Sigmoid colon (tissue), 7 donors: ENCODE data around the gene DPP6. TPM values are rescaled to one million over a fixed set of nuclear protein-coding genes. Genes with fewer than 3 reads are reported as not detected.
A peak's percentile ranks its signal among the peaks of the same experiment; 100 is the strongest.

Experiments used
- DNase-seq: peaks from one replicate; pipeline ENCODE4 v3.0.0-alpha.2; 2019
- H3K27ac ChIP-seq, 4 donors: fragments of 200-600 bp; sonication (generic); one replicate each; pipeline ENCODE4 v1.5.1; 2016 to 2019; ENCODE audit warnings: mild to moderate bottlenecking in 1 of 4
- H3K27me3 ChIP-seq, 3 donors: fragments of 200-600 bp; sonication (generic); one replicate each; pipeline ENCODE4 v1.5.1; 2019; ENCODE audit warnings: mild to moderate bottlenecking in 1 of 3
- H3K36me3 ChIP-seq, 4 donors: fragments of 200-600 bp; sonication (generic); one replicate each; pipeline ENCODE4 v1.5.1; 2016 to 2019
- H3K4me1 ChIP-seq, 4 donors: fragments of 200-600 bp; sonication (generic); one replicate each; pipeline ENCODE4 v1.5.1; 2017 to 2019
- H3K4me3 ChIP-seq, 4 donors: fragments of 200-600 bp; sonication (generic); one replicate each; pipeline ENCODE4 v1.5.1; 2017 to 2019; ENCODE audit warnings: mild to moderate bottlenecking in 2 of 4, moderate library complexity in 1 of 4
- H3K9me3 ChIP-seq, 4 donors: fragments of 200-600 bp in 3 of 4; sonication (generic) in 3 of 4; one replicate each; pipeline versions ENCODE4 v1.5.1 to v1.6.1; 2013 to 2019
- CTCF ChIP-seq, 4 experiments: fragments of 450-650 bp in 3 of 4; fragments of 200-600 bp in 1 of 4; IDR thresholded peaks; one replicate each; pipeline ENCODE4 v1.5.1; 2016 to 2019; ENCODE audit warnings: antibody characterized with exemption in 4 of 4, mild to moderate bottlenecking in 3 of 4, moderate library complexity in 2 of 4
- EP300 ChIP-seq, 4 donors: sonication (generic); formaldehyde crosslinking; IDR thresholded peaks; one replicate each; pipeline ENCODE4 v1.6.1; 2017; ENCODE audit warnings: antibody characterized with exemption in 4 of 4
- POLR2A ChIP-seq, 2 donors: fragments of 450-650 bp; IDR thresholded peaks; one replicate each; pipeline ENCODE4 v1.6.1; 2016; ENCODE audit warnings: antibody characterized with exemption in 2 of 2, mild to moderate bottlenecking in 2 of 2, moderate library complexity in 2 of 2
- POLR2AphosphoS5 ChIP-seq, 4 donors: sonication (generic); formaldehyde crosslinking; IDR thresholded peaks; one replicate each; pipeline ENCODE4 v1.6.1; 2017; ENCODE audit warnings: antibody characterized with exemption in 4 of 4
- whole genome bisulfite sequencing, 2 donors: extraction: QIAGEN DNeasy Blood & Tissue Kit; methylation state at CpG; one replicate each; pipeline ENCODE4 v1.1.7; 2013; 5-methylcytosine and 5-hydroxymethylcytosine counted together
- intact Hi-C: fragments of 100-400 bp; cut with DNase I; formaldehyde crosslinking; loops from one replicate; pipeline ENCODE4 v1.15.1; 2023
- polyA plus RNA-seq, 3 donors: library from polyadenylated mRNA; stranded (reverse); fragments of 200-250 nt; gene quantifications; one replicate each; pipeline ENCODE4 v1.2.3, GENCODE V29; 2013
- total RNA-seq, 4 donors: library from RNA; depleted of rRNA; stranded (reverse); fragments of >200 nt; gene quantifications; one replicate each; pipeline ENCODE4 v1.1.0, GENCODE V29; 2016
- donor health status: healthy with polysubstance abuse.
- donor health status: Bipolar disorder and iron deficiency.
- donor health status: healthy.

The DPP6 gene
- total and polyA plus RNA-seq, 7 donors, result 1.2 to 53.2 (median 41.0) TPM; not detected in 1

DNA sequence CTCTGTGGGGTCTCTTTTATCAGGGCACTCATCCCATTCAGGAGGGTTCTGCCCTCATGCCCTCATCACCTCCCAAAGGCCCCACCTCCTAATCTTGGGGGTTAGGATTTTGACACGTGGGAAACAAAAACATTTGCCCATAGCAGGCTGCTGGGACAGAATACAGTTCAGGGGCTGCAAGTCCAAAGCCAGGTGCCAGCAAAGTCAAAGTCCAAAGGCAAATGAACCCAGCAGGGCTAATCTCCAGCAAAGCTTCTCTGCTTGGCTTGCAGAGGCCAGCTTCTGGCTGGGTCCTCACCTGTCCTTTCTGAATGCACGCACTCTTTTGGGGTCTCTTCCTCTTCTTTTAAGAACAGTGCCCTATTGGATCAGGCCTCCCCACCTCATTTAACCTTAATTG is 359.9 kb downstream of the DPP6 start:
- H3K27ac ChIP-seq, result no peak overlapping the region
- TF ChIP-seq POLR2A (IDR thresholded peaks at IDR 0.05) (no peak), EP300 (IDR thresholded peaks at IDR 0.05) (no peak), POLR2AphosphoS5 (IDR thresholded peaks at IDR 0.05) (no peak), CTCF (IDR thresholded peaks at IDR 0.05) (no peak)
- WGBS, 2 donors, result 66 to 74% methylated on average over 2 of the region's 2 CpGs
- DNase-seq, result no peak
- intact Hi-C loops, result no loop called here
- no peaks in the 10 kb centered on the region for H3K4me1 ChIP-seq
- H3K9me3 ChIP-seq, result no peaks in the 10 kb centered on the region
- H3K36me3 ChIP-seq, result no peaks in the 10 kb centered on the region
- H3K4me3 ChIP-seq, result no peak overlapping the region
- no peaks in the 10 kb centered on the region for H3K27me3 ChIP-seq

DNA sequence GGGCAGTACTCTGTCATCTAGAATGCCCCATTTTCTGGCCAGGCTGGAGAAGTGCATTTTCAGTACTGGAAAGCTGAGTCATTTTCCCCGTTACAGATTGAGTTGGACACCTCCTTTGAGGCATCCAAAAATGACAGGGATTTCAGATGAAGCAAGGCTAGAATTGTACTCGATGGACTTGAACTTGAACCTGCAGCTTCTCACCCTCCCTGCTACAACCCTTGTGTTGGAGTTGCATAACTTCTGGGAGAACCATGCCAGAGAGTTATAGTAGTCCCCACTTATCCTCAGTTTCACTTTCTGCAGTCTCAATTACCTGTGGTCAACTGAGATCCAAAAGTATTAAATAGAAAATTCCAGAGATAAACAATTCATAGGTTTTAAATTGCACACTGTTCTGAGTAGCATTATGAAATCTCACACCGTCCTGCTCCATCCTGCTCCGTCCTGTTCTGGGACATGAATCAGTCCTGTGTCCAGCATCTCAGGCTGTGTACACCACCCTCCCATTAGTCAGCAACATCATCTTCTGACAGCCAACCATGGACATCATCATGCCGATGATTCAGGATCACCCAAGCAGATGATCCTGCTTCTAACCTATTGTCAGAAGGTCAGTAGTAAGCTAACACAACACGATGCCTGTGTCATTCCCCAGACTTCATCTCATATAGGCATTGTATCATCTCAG is 363.7 kb downstream of the DPP6 start:
- DNase-seq, result no peak
- no peaks in the 10 kb centered on the region for H3K27me3 ChIP-seq
- 82 to 84% methylated on average over 6 of the region's 6 CpGs for WGBS, 2 donors
- no peaks in the 10 kb centered on the region for H3K4me1 ChIP-seq
- H3K9me3 ChIP-seq, result no peaks in the 10 kb centered on the region
- H3K36me3 ChIP-seq, result no peaks in the 10 kb centered on the region
- H3K27ac ChIP-seq, result no peak overlapping the region
- TF ChIP-seq POLR2A (IDR thresholded peaks at IDR 0.05) (no peak), CTCF (IDR thresholded peaks at IDR 0.05) (no peak), EP300 (IDR thresholded peaks at IDR 0.05) (no peak), POLR2AphosphoS5 (IDR thresholded peaks at IDR 0.05) (no peak)
- intact Hi-C loops, result no loop called here
- no peak overlapping the region for H3K4me3 ChIP-seq

- no peak for TF ChIP-seq POLR2AphosphoS5 (IDR thresholded peaks at IDR 0.05)
- no peak for TF ChIP-seq CTCF (IDR thresholded peaks at IDR 0.05)
- TF ChIP-seq EP300 (IDR thresholded peaks at IDR 0.05), result no peak
- TF ChIP-seq POLR2A (IDR thresholded peaks at IDR 0.05), result no peak
- Histone ChIP-seq H3K4me1 (no peaks in the 10 kb centered on the region), H3K36me3 (no peaks in the 10 kb centered on the region), H3K27ac (no peak overlapping the region), H3K9me3 (no peaks in the 10 kb centered on the region), H3K27me3 (no peaks in the 10 kb centered on the region), H3K4me3 (no peak overlapping the region)
- no peak for DNase-seq
- WGBS, 2 donors, result 49 to 56% methylated on average over 6 of the region's 6 CpGs
- intact Hi-C loops, result no loop called here
Measured at GRCh38 chr7:154416714-154417113, 364.5 kb downstream of the DPP6 start.

DNA sequence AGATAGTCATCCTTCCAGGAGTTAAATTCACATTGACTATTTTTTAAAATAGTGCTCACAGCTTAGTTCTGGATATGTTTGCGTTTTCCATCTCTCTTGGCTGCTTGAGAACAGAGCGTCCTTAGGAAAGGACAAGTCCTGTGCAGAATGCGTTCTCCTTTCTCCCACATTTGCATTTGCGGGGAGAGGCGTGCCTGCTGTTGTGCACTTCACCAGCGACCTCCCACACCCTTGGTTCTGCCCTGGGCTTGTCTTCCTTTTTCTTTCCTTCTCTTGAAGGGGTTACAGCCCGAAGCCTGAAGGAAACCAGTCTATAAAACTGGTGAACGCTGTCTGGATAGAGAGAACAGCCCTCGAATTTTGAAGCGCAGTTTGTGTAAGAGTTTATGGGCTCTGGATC is 367.1 kb downstream of the DPP6 start:
- Histone ChIP-seq H3K4me3 (no peak overlapping the region), H3K36me3 (no peaks in the 10 kb centered on the region), H3K9me3 (no peaks in the 10 kb centered on the region), H3K27me3 (no peaks in the 10 kb centered on the region), H3K27ac (no peak overlapping the region), H3K4me1 (peaks cover 0 to 17% (median 5%) of the 10 kb centered on the region in 4 donors)
- 59 to 70% methylated on average over 10 of the region's 10 CpGs for WGBS, 2 donors
- DNase-seq, result no peak
- intact Hi-C loops, result no loop called here
- TF ChIP-seq EP300 (IDR thresholded peaks at IDR 0.05), result no peak
- no peak for TF ChIP-seq POLR2A (IDR thresholded peaks at IDR 0.05)
- TF ChIP-seq CTCF (IDR thresholded peaks at IDR 0.05), result no peak
- no peak for TF ChIP-seq POLR2AphosphoS5 (IDR thresholded peaks at IDR 0.05)

DNA sequence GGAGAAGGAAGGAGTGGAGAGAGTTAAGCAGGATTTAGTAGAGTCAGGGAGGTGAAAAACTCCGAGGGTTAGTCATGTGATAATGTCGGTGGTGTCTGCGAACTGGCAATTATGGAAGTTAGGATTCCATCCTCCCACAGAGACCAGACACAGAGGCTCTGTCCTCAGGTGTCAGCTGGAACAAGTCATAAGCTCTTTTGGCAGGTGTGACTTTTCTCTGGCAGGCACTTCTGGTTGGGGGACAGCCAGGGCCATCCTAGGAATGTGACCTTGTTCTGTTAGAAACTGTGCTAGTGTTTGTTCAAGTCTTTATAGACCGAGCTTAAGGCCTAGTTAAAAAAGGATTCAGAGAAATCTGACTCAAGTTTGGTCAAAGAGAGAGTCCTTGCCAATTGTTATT is 371.0 kb downstream of the DPP6 start:
- no peak for DNase-seq
- TF ChIP-seq EP300 (IDR thresholded peaks at IDR 0.05) (no peak), POLR2AphosphoS5 (IDR thresholded peaks at IDR 0.05) (no peak), CTCF (IDR thresholded peaks at IDR 0.05) (no peak), POLR2A (IDR thresholded peaks at IDR 0.05) (no peak)
- intact Hi-C loops, result no loop called here
- Histone ChIP-seq H3K4me1 (peaks cover 0 to 17% (median 5%) of the 10 kb centered on the region in 4 donors), H3K27me3 (no peaks in the 10 kb centered on the region), H3K36me3 (no peaks in the 10 kb centered on the region), H3K9me3 (no peaks in the 10 kb centered on the region), H3K27ac (peak overlapping the region in 1 of 4 donors; percentile 40), H3K4me3 (no peak overlapping the region)
- 6 to 42% methylated on average over 4 of the region's 4 CpGs for WGBS, 2 donors
